Breast epithelium (tissue), 4 donors: Measurements from ENCODE around the gene DDX39A. TPM values are rescaled to one million over a fixed set of nuclear protein-coding genes. Genes with fewer than 3 reads are reported as not detected.

Experiments used
- DNase-seq, 2 donors: peaks; one replicate each; pipeline ENCODE4 v3.0.0-alpha.2; 2019; ENCODE audit warnings: low spot score in 2 of 2
- H3K27ac ChIP-seq, 2 donors: fragments of 200-600 bp; sonication (generic) in 1 of 2; one replicate each; pipeline ENCODE4 v1.5.1; 2016 to 2019; ENCODE audit warnings: mild to moderate bottlenecking in 1 of 2
- H3K27me3 ChIP-seq, 2 donors: fragments of 200-600 bp; sonication (generic) in 1 of 2; one replicate each; pipeline versions ENCODE4 v1.5.1 to v1.6.0; 2017 to 2019; ENCODE audit warnings: control low read depth in 1 of 2, mild to moderate bottlenecking in 1 of 2
- H3K36me3 ChIP-seq: fragments of 200-600 bp; one replicate; pipeline ENCODE4 v1.5.1; 2019
- H3K4me1 ChIP-seq, 2 donors: fragments of 200-600 bp; sonication (generic); one replicate each; pipeline ENCODE4 v1.5.1; 2016 to 2019; ENCODE audit warnings: control low read depth in 1 of 2
- H3K4me3 ChIP-seq, 3 donors: fragments of 200-600 bp; sonication (generic); 1 replicate in 2 of 3; 2 replicates in 1 of 3; pipeline ENCODE4 v1.5.1; 2016 to 2019; ENCODE audit warnings: mild to moderate bottlenecking in 3 of 3, moderate library complexity in 2 of 3
- H3K9me3 ChIP-seq, 2 donors: fragments of 200-600 bp; sonication (generic) in 1 of 2; one replicate each; pipeline ENCODE4 v1.5.1; 2016 to 2019; ENCODE audit warnings: control low read depth in 1 of 2
- CTCF ChIP-seq, 3 donors: fragments of 450-650 bp; IDR thresholded peaks; one replicate each; pipeline ENCODE4 v1.5.1; 2016 to 2017; ENCODE audit warnings: antibody characterized with exemption in 3 of 3, mild to moderate bottlenecking in 3 of 3, moderate library complexity in 3 of 3
- POLR2A ChIP-seq: fragments of 450-650 bp; IDR thresholded peaks from one replicate; pipeline ENCODE4 v1.6.1; 2016; ENCODE audit warnings: antibody characterized with exemption, mild to moderate bottlenecking, moderate library complexity
- POLR2AphosphoS5 ChIP-seq, 3 donors: sonication (generic); formaldehyde crosslinking; IDR thresholded peaks; one replicate each; pipeline ENCODE4 v1.6.1; 2017; ENCODE audit warnings: antibody characterized with exemption in 3 of 3
- intact Hi-C: fragments of 100-400 bp; cut with DNase I; formaldehyde crosslinking; loops from one replicate; pipeline ENCODE4 v1.15.1; 2023; ENCODE audit warnings: low total_unique reads
- total RNA-seq, 3 donors: library from RNA; depleted of rRNA; stranded (reverse); fragments of >200 nt; gene quantifications; one replicate each; pipeline ENCODE4 v1.1.0, GENCODE V29; 2016

Gene DDX39A
- total RNA-seq, 3 donors from 2014 or later = 65.9 to 79.0 (median 75.5) TPM

- Histone ChIP-seq H3K4me3 (no peak overlapping the region), H3K9me3 (no peaks in the 10 kb centered on the region), H3K27ac (no peak overlapping the region), H3K4me1 (no peaks in the 10 kb centered on the region), H3K36me3 (peaks cover 21% of the 10 kb centered on the region), H3K27me3 (no peaks in the 10 kb centered on the region)
- DNase-seq = no peak
- no peak for TF ChIP-seq CTCF (IDR thresholded peaks at IDR 0.05)
- TF ChIP-seq POLR2A = no peak
- no peak for TF ChIP-seq POLR2AphosphoS5 (IDR thresholded peaks at IDR 0.05)
- intact Hi-C loops = no loop called here
Observed at GRCh38 chr19:14413693-14414181, 5.4 kb downstream of the DDX39A start.

- Histone ChIP-seq H3K4me1 (no peaks in the 10 kb centered on the region), H3K4me3 (no peak overlapping the region), H3K27ac (no peak overlapping the region), H3K36me3 (peaks cover 27% of the 10 kb centered on the region), H3K9me3 (no peaks in the 10 kb centered on the region), H3K27me3 (no peaks in the 10 kb centered on the region)
- intact Hi-C loops = no loop called here
- TF ChIP-seq POLR2AphosphoS5 (IDR thresholded peaks at IDR 0.05) = no peak
- no peak for TF ChIP-seq CTCF (IDR thresholded peaks at IDR 0.05)
- no peak for TF ChIP-seq POLR2A
- no peak for DNase-seq
Observed at GRCh38 chr19:14412996-14413692, 6.0 kb downstream of the DDX39A start.

GRCh38 chr19:14412324-14412995 lies 6.7 kb downstream of the DDX39A start:
- Histone ChIP-seq H3K27ac (no peak overlapping the region), H3K36me3 (peaks cover 28% of the 10 kb centered on the region), H3K9me3 (no peaks in the 10 kb centered on the region), H3K27me3 (no peaks in the 10 kb centered on the region), H3K4me3 (no peak overlapping the region), H3K4me1 (no peaks in the 10 kb centered on the region)
- TF ChIP-seq CTCF (IDR thresholded peaks at IDR 0.05) (no peak), POLR2AphosphoS5 (IDR thresholded peaks at IDR 0.05) (no peak), POLR2A (no peak)
- intact Hi-C loops = no loop called here
- no peak for DNase-seq

- TF ChIP-seq POLR2A (no peak), CTCF (IDR thresholded peaks at IDR 0.05) (no peak), POLR2AphosphoS5 (IDR thresholded peaks at IDR 0.05) (no peak)
- Histone ChIP-seq H3K4me1 (no peaks in the 10 kb centered on the region), H3K27ac (no peak overlapping the region), H3K9me3 (no peaks in the 10 kb centered on the region), H3K36me3 (peaks cover 28% of the 10 kb centered on the region), H3K4me3 (no peak overlapping the region), H3K27me3 (no peaks in the 10 kb centered on the region)
- no peak for DNase-seq
- intact Hi-C loops = no loop called here
Observed at GRCh38 chr19:14411938-14412245, 7.2 kb downstream of the DDX39A start.

GRCh38 chr19:14411161-14411937 lies 7.8 kb downstream of the DDX39A start:
- no peaks in the 10 kb centered on the region for H3K4me1 ChIP-seq
- no peaks in the 10 kb centered on the region for H3K9me3 ChIP-seq
- DNase-seq = no peak
- TF ChIP-seq POLR2A = no peak
- TF ChIP-seq CTCF (IDR thresholded peaks at IDR 0.05) = no peak
- TF ChIP-seq POLR2AphosphoS5 (IDR thresholded peaks at IDR 0.05) = no peak
- intact Hi-C loops = no loop called here
- no peaks in the 10 kb centered on the region for H3K27me3 ChIP-seq
- peaks cover 28% of the 10 kb centered on the region for H3K36me3 ChIP-seq
- H3K27ac ChIP-seq = no peak overlapping the region
- H3K4me3 ChIP-seq = no peak overlapping the region
